ENCODE results near the gene RNU4-1. TPM values are rescaled to one million over a fixed set of nuclear protein-coding genes. Genes with fewer than 3 reads are reported as not detected.

Gene RNU4-1
- total and polyA plus RNA-seq, 10 of the 15 experiments (the other 5 are each of a cell fraction or from before 2014, with no cell fraction given), result under 0.01 to 15,332 (median 7.1) TPM; not detected in 3

DNA sequence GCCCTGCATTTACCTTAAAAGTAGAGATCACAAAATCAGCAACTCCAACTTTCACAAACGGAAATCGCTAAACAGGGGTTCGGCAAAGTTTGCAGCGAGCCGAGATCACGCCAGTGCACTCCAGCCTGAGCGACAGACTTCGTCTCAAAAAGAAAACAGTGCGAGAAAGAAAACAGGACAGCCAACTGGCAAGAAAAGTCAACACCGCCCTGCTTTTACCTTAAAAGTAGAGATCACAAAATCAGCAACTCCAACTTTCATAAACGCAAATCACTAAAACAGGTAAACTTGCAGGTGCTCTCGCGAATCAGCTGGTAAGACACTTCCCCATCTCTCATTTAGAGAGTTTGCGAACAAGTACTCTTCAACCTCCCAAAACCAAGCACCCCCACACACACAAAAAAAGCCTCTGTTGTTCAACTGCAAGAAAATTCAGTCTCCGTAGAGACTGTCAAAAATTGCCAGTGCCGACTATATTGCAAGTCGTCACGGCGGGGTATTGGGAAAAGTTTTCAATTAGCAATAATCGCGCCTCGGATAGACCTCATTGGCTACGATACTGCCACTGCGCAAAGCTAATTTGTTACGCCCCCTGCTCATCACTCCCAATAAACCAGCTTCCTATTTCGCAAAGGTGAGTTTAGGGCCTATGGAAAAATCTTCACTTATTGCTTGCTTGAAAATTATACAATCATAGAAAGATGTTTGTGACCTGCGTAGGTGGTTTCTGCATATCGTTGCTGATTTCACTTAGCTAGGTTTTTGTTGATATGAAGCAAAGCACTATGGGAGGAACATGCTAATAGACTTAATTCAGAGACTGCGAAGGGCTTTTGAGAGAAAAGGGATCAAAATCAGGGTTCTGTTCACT lies at the start of gene RNU4-1 (continued):
- TF ChIP-seq MTA3 (IDR thresholded peaks at IDR 0.05; ENCODE audit: borderline replicate concordance, low read length) (peak; percentile 100), JUNB (IDR thresholded peaks at IDR 0.05) (peak; percentile 67), NR2C2 (IDR thresholded peaks at IDR 0.05; ENCODE audit: borderline replicate concordance, control insufficient read depth, insufficient read length, low read depth) (no peak), MTA2 (IDR thresholded peaks at IDR 0.05; ENCODE audit: low read depth) (peak; percentile 47; the same call in 1 of the 2 replicates), ZNF622 (IDR thresholded peaks at IDR 0.05) (no peak), ZBED1 (IDR thresholded peaks at IDR 0.05; ENCODE audit: borderline replicate concordance) (peak; percentile 100), KLF5 (IDR thresholded peaks at IDR 0.05; ENCODE audit: partially characterized antibody) (peak; percentile 92), ASH2L (IDR thresholded peaks at IDR 0.05; ENCODE audit: borderline replicate concordance, low read depth) (no peak), ZBTB4 (CRISPR knock-in tag; IDR thresholded peaks at IDR 0.05) (peak; percentile 95), ZNF274 (IDR thresholded peaks at IDR 0.05; ENCODE audit: insufficient read depth, insufficient read length) (no peak), PAX8 (IDR thresholded peaks at IDR 0.05) (peak; percentile 46; the same call in 1 of the 2 replicates), RCOR1 (conservative IDR thresholded peaks at IDR 0.05; ENCODE audit: low read depth, low read length) (no peak), TCF7 (IDR thresholded peaks at IDR 0.05; ENCODE audit: borderline replicate concordance) (peak; percentile 84), SUZ12 (IDR thresholded peaks at IDR 0.05; ENCODE audit: unreplicated experiment) (no peak), CBFB (IDR thresholded peaks at IDR 0.05; ENCODE audit: low read depth) (peak; percentile 100), BHLHE40 (IDR thresholded peaks at IDR 0.05; ENCODE audit: borderline replicate concordance in 1 of 2, low read depth in 2 of 2, low read length in 1 of 2) (no peak)
- TF ChIP-seq, protein P1, sequence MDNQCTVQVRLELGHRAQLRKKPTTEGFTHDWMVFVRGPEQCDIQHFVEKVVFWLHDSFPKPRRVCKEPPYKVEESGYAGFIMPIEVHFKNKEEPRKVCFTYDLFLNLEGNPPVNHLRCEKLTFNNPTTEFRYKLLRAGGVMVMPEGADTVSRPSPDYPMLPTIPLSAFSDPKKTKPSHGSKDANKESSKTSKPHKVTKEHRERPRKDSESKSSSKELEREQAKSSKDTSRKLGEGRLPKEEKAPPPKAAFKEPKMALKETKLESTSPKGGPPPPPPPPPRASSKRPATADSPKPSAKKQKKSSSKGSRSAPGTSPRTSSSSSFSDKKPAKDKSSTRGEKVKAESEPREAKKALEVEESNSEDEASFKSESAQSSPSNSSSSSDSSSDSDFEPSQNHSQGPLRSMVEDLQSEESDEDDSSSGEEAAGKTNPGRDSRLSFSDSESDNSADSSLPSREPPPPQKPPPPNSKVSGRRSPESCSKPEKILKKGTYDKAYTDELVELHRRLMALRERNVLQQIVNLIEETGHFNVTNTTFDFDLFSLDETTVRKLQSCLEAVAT (IDR thresholded peaks at IDR 0.05), result peak; percentile 86
- TF ChIP-seq, protein P2, sequence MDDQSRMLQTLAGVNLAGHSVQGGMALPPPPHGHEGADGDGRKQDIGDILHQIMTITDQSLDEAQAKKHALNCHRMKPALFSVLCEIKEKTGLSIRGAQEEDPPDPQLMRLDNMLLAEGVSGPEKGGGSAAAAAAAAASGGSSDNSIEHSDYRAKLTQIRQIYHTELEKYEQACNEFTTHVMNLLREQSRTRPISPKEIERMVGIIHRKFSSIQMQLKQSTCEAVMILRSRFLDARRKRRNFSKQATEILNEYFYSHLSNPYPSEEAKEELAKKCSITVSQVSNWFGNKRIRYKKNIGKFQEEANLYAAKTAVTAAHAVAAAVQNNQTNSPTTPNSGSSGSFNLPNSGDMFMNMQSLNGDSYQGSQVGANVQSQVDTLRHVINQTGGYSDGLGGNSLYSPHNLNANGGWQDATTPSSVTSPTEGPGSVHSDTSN (IDR thresholded peaks at IDR 0.05; ENCODE audit: insufficient replicate concordance, low read depth, low read length), result peak; percentile 63
- TF ChIP-seq, protein P3, sequence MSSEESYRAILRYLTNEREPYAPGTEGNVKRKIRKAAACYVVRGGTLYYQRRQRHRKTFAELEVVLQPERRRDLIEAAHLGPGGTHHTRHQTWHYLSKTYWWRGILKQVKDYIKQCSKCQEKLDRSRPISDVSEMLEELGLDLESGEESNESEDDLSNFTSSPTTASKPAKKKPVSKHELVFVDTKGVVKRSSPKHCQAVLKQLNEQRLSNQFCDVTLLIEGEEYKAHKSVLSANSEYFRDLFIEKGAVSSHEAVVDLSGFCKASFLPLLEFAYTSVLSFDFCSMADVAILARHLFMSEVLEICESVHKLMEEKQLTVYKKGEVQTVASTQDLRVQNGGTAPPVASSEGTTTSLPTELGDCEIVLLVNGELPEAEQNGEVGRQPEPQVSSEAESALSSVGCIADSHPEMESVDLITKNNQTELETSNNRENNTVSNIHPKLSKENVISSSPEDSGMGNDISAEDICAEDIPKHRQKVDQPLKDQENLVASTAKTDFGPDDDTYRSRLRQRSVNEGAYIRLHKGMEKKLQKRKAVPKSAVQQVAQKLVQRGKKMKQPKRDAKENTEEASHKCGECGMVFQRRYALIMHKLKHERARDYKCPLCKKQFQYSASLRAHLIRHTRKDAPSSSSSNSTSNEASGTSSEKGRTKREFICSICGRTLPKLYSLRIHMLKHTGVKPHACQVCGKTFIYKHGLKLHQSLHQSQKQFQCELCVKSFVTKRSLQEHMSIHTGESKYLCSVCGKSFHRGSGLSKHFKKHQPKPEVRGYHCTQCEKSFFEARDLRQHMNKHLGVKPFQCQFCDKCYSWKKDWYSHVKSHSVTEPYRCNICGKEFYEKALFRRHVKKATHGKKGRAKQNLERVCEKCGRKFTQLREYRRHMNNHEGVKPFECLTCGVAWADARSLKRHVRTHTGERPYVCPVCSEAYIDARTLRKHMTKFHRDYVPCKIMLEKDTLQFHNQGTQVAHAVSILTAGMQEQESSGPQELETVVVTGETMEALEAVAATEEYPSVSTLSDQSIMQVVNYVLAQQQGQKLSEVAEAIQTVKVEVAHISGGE (CRISPR knock-in tag; IDR thresholded peaks at IDR 0.05), result peak; percentile 69

All from GM12878 (cell line).